Skeletal muscle satellite cell (primary cell): ENCODE results near the gene SPIB.
A peak's percentile ranks its signal among the peaks of the same experiment; 100 is the strongest.

Experiments
- H3K27me3 ChIP-seq: 2 replicates; pipeline ENCODE4 v1.7.0; 2013; ENCODE audit warnings: low read length; ENCODE audit not compliant: control insufficient read depth, insufficient read depth
- H3K36me3 ChIP-seq: 2 replicates; pipeline ENCODE4 v1.7.0; 2013; ENCODE audit warnings: mild to moderate bottlenecking, control low read depth, low read length; ENCODE audit not compliant: insufficient read depth
- H3K4me1 ChIP-seq: 2 replicates; pipeline ENCODE4 v1.7.0; 2013; ENCODE audit warnings: low read length; ENCODE audit not compliant: control insufficient read depth, insufficient read depth
- H3K4me2 ChIP-seq: 2 replicates; pipeline ENCODE4 v1.7.0; 2013; ENCODE audit warnings: mild to moderate bottlenecking, low read length
- H3K4me3 ChIP-seq: 2 replicates; pipeline ENCODE4 v1.7.0; 2013; ENCODE audit warnings: low read length
- H3K9ac ChIP-seq: 2 replicates; pipeline ENCODE4 v1.7.0; 2013; ENCODE audit warnings: mild to moderate bottlenecking, low read depth, low read length, moderate library complexity
- H3K9me3 ChIP-seq: replicated peaks from 2 replicates; pipeline ENCODE4 v1.7.0; 2013; ENCODE audit warnings: mild to moderate bottlenecking, control low read depth, low read length

Gene SPIB

GRCh38 chr19:50453243-50453642 is 34.5 kb downstream of the SPIB start:
- Histone ChIP-seq H3K4me3 (no peak overlapping the region), H3K4me1 (no peaks in the 10 kb centered on the region)

GRCh38 chr19:50455992-50456391 is 37.3 kb downstream of the SPIB start:
- H3K36me3 ChIP-seq = no peaks in the 10 kb centered on the region
- H3K9me3 ChIP-seq = no peaks in the 10 kb centered on the region
- H3K27me3 ChIP-seq = peaks cover 7% of the 10 kb centered on the region
- no peak overlapping the region for H3K4me3 ChIP-seq
- H3K9ac ChIP-seq = no peak overlapping the region
- peaks cover 6% of the 10 kb centered on the region for H3K4me1 ChIP-seq
- no peak overlapping the region for H3K4me2 ChIP-seq

More at GRCh38 chr19:50453243-50453642, 34.5 kb downstream of the SPIB start:
- Histone ChIP-seq H3K9ac (no peak overlapping the region), H3K9me3 (no peaks in the 10 kb centered on the region), H3K27me3 (peaks cover 3% of the 10 kb centered on the region), H3K4me2 (no peak overlapping the region), H3K36me3 (no peaks in the 10 kb centered on the region)

- Histone ChIP-seq H3K4me3 (no peak overlapping the region), H3K27me3 (peaks cover 7% of the 10 kb centered on the region), H3K4me2 (no peak overlapping the region), H3K4me1 (peaks cover 6% of the 10 kb centered on the region), H3K9ac (no peak overlapping the region), H3K9me3 (no peaks in the 10 kb centered on the region), H3K36me3 (no peaks in the 10 kb centered on the region)
These were observed 38.6 kb downstream of the SPIB start for GRCh38 chr19:50457300-50457699.

- H3K4me3 ChIP-seq = no peak overlapping the region
- H3K27me3 ChIP-seq = peaks cover 7% of the 10 kb centered on the region
- no peaks in the 10 kb centered on the region for H3K36me3 ChIP-seq
- peaks cover 6% of the 10 kb centered on the region for H3K4me1 ChIP-seq
- no peak overlapping the region for H3K4me2 ChIP-seq
- no peaks in the 10 kb centered on the region for H3K9me3 ChIP-seq
- H3K9ac ChIP-seq = no peak overlapping the region
These were observed 39.8 kb downstream of the SPIB start for GRCh38 chr19:50458396-50459066.

- Histone ChIP-seq H3K36me3 (no peaks in the 10 kb centered on the region), H3K4me3 (no peak overlapping the region), H3K9me3 (no peaks in the 10 kb centered on the region), H3K9ac (no peak overlapping the region), H3K27me3 (peaks cover 7% of the 10 kb centered on the region), H3K4me1 (peaks cover 6% of the 10 kb centered on the region), H3K4me2 (no peak overlapping the region)
These were observed 40.3 kb downstream of the SPIB start for GRCh38 chr19:50459067-50459456.

GRCh38 chr19:50459638-50460037 is 40.9 kb downstream of the SPIB start:
- Histone ChIP-seq H3K9ac (no peak overlapping the region), H3K36me3 (no peaks in the 10 kb centered on the region), H3K27me3 (peaks cover 7% of the 10 kb centered on the region), H3K4me1 (peaks cover 6% of the 10 kb centered on the region), H3K4me2 (no peak overlapping the region), H3K9me3 (no peaks in the 10 kb centered on the region), H3K4me3 (no peak overlapping the region)

- no peak overlapping the region for H3K9ac ChIP-seq
- no peaks in the 10 kb centered on the region for H3K36me3 ChIP-seq
- peaks cover 6% of the 10 kb centered on the region for H3K4me1 ChIP-seq
- peak overlapping the region; percentile 37 for H3K4me2 ChIP-seq
- no peaks in the 10 kb centered on the region for H3K9me3 ChIP-seq
- peaks cover 7% of the 10 kb centered on the region for H3K27me3 ChIP-seq
- no peak overlapping the region for H3K4me3 ChIP-seq
These were observed 41.5 kb downstream of the SPIB start for GRCh38 chr19:50460161-50460765.

- no peaks in the 10 kb centered on the region for H3K36me3 ChIP-seq
- H3K4me1 ChIP-seq = peaks cover 9% of the 10 kb centered on the region
- H3K9me3 ChIP-seq = no peaks in the 10 kb centered on the region
- H3K9ac ChIP-seq = no peak overlapping the region
- peaks cover 7% of the 10 kb centered on the region for H3K27me3 ChIP-seq
- H3K4me3 ChIP-seq = no peak overlapping the region
- H3K4me2 ChIP-seq = no peak overlapping the region
These were observed 42.5 kb downstream of the SPIB start for GRCh38 chr19:50461066-50461875.

GRCh38 chr19:50462970-50463369 is 44.2 kb downstream of the SPIB start:
- Histone ChIP-seq H3K36me3 (no peaks in the 10 kb centered on the region), H3K9ac (no peak overlapping the region), H3K4me3 (no peak overlapping the region), H3K27me3 (peaks cover 4% of the 10 kb centered on the region), H3K9me3 (no peaks in the 10 kb centered on the region), H3K4me1 (peaks cover 11% of the 10 kb centered on the region), H3K4me2 (no peak overlapping the region)

- no peaks in the 10 kb centered on the region for H3K27me3 ChIP-seq
- no peak overlapping the region for H3K4me2 ChIP-seq
- H3K4me1 ChIP-seq = peaks cover 11% of the 10 kb centered on the region
- no peaks in the 10 kb centered on the region for H3K9me3 ChIP-seq
- H3K9ac ChIP-seq = no peak overlapping the region
- H3K4me3 ChIP-seq = no peak overlapping the region
- no peaks in the 10 kb centered on the region for H3K36me3 ChIP-seq
These were observed 45.6 kb downstream of the SPIB start for GRCh38 chr19:50464348-50464747.

- H3K36me3 ChIP-seq = no peaks in the 10 kb centered on the region
- H3K4me3 ChIP-seq = no peak overlapping the region
- no peaks in the 10 kb centered on the region for H3K27me3 ChIP-seq
- H3K4me2 ChIP-seq = no peak overlapping the region
- no peak overlapping the region for H3K9ac ChIP-seq
- no peaks in the 10 kb centered on the region for H3K9me3 ChIP-seq
- H3K4me1 ChIP-seq = peaks cover 10% of the 10 kb centered on the region
These were observed 46.3 kb downstream of the SPIB start for GRCh38 chr19:50465000-50465399.
